ENCODE data around the gene BCS1L. TPM values are rescaled to one million over a fixed set of nuclear protein-coding genes. Genes with fewer than 3 reads are reported as not detected.

Gene BCS1L
- total and polyA plus RNA-seq, 2 of the 8 experiments (the other 6 are each of a cell fraction or from before 2014, with no cell fraction given) = 23.7 to 37.1 TPM

GRCh38 chr2:218643751-218644310 lies 15.7 kb upstream of the BCS1L start (continued):
- TF ChIP-seq, protein P1, sequence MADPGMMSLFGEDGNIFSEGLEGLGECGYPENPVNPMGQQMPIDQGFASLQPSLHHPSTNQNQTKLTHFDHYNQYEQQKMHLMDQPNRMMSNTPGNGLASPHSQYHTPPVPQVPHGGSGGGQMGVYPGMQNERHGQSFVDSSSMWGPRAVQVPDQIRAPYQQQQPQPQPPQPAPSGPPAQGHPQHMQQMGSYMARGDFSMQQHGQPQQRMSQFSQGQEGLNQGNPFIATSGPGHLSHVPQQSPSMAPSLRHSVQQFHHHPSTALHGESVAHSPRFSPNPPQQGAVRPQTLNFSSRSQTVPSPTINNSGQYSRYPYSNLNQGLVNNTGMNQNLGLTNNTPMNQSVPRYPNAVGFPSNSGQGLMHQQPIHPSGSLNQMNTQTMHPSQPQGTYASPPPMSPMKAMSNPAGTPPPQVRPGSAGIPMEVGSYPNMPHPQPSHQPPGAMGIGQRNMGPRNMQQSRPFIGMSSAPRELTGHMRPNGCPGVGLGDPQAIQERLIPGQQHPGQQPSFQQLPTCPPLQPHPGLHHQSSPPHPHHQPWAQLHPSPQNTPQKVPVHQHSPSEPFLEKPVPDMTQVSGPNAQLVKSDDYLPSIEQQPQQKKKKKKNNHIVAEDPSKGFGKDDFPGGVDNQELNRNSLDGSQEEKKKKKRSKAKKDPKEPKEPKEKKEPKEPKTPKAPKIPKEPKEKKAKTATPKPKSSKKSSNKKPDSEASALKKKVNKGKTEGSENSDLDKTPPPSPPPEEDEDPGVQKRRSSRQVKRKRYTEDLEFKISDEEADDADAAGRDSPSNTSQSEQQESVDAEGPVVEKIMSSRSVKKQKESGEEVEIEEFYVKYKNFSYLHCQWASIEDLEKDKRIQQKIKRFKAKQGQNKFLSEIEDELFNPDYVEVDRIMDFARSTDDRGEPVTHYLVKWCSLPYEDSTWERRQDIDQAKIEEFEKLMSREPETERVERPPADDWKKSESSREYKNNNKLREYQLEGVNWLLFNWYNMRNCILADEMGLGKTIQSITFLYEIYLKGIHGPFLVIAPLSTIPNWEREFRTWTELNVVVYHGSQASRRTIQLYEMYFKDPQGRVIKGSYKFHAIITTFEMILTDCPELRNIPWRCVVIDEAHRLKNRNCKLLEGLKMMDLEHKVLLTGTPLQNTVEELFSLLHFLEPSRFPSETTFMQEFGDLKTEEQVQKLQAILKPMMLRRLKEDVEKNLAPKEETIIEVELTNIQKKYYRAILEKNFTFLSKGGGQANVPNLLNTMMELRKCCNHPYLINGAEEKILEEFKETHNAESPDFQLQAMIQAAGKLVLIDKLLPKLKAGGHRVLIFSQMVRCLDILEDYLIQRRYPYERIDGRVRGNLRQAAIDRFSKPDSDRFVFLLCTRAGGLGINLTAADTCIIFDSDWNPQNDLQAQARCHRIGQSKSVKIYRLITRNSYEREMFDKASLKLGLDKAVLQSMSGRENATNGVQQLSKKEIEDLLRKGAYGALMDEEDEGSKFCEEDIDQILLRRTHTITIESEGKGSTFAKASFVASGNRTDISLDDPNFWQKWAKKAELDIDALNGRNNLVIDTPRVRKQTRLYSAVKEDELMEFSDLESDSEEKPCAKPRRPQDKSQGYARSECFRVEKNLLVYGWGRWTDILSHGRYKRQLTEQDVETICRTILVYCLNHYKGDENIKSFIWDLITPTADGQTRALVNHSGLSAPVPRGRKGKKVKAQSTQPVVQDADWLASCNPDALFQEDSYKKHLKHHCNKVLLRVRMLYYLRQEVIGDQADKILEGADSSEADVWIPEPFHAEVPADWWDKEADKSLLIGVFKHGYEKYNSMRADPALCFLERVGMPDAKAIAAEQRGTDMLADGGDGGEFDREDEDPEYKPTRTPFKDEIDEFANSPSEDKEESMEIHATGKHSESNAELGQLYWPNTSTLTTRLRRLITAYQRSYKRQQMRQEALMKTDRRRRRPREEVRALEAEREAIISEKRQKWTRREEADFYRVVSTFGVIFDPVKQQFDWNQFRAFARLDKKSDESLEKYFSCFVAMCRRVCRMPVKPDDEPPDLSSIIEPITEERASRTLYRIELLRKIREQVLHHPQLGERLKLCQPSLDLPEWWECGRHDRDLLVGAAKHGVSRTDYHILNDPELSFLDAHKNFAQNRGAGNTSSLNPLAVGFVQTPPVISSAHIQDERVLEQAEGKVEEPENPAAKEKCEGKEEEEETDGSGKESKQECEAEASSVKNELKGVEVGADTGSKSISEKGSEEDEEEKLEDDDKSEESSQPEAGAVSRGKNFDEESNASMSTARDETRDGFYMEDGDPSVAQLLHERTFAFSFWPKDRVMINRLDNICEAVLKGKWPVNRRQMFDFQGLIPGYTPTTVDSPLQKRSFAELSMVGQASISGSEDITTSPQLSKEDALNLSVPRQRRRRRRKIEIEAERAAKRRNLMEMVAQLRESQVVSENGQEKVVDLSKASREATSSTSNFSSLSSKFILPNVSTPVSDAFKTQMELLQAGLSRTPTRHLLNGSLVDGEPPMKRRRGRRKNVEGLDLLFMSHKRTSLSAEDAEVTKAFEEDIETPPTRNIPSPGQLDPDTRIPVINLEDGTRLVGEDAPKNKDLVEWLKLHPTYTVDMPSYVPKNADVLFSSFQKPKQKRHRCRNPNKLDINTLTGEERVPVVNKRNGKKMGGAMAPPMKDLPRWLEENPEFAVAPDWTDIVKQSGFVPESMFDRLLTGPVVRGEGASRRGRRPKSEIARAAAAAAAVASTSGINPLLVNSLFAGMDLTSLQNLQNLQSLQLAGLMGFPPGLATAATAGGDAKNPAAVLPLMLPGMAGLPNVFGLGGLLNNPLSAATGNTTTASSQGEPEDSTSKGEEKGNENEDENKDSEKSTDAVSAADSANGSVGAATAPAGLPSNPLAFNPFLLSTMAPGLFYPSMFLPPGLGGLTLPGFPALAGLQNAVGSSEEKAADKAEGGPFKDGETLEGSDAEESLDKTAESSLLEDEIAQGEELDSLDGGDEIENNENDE (IDR thresholded peaks at IDR 0.05; ENCODE audit: insufficient replicate concordance, low read length) = no peak
- TF ChIP-seq CHD1 (IDR thresholded peaks at IDR 0.05; ENCODE audit: low read depth, low read length) = no peak
- no peak for TF ChIP-seq BCL11A (IDR thresholded peaks at IDR 0.05; ENCODE audit: low read depth in 2 of 2, low read length in 2 of 2)
- no peak for TF ChIP-seq HDAC2 (IDR thresholded peaks at IDR 0.05; ENCODE audit: borderline replicate concordance in 1 of 2, low read depth in 2 of 2, low read length in 2 of 2)
- no peak for TF ChIP-seq SIRT6 (IDR thresholded peaks at IDR 0.05; ENCODE audit: low read length)
- TF ChIP-seq CREB1 (IDR thresholded peaks at IDR 0.05) = no peak
- TF ChIP-seq SUZ12 (IDR thresholded peaks at IDR 0.05; ENCODE audit: low read length) = no peak
- no peak for TF ChIP-seq TCF12 (IDR thresholded peaks at IDR 0.05; ENCODE audit: low read depth, low read length)
- no peak for TF ChIP-seq CTBP2 (IDR thresholded peaks at IDR 0.05; ENCODE audit: borderline replicate concordance, insufficient read depth, insufficient read length, low read length)
- no peak for TF ChIP-seq TAF1 (IDR thresholded peaks at IDR 0.05; ENCODE audit: low read depth, low read length)
- no peak for TF ChIP-seq SP1 (IDR thresholded peaks at IDR 0.05; ENCODE audit: low read depth, low read length)
- no peak for TF ChIP-seq NRF1 (IDR thresholded peaks at IDR 0.05; ENCODE audit: low read depth, low read length)
